GM19467 (cell line): ENCODE results near the gene ANKRD1.
"Not testable (repeated sequence)": the region's sequence is repeated elsewhere in the genome, so short reads cannot be mapped to it uniquely, and the experiment has no call there.

Source experiments
- ATAC-seq: cut with Tn5 transposase; IDR thresholded peaks from one replicate; pipeline ENCODE4 v1.9.1; 2021; ENCODE audit warnings: mild to moderate bottlenecking, moderate library complexity; ENCODE audit not compliant: unreplicated experiment

The ANKRD1 gene

GRCh38 chr10:90920986-90921666 is at the start of gene ANKRD1:
Gene ANKRD1 (minus strand): TSS chr10:90921087. CDS start chr10:90921027, 60 bp downstream.
- ATAC-seq, result no peak

- no peak for ATAC-seq
These were observed 49.2 kb upstream of the ANKRD1 start for GRCh38 chr10:90969947-90970673.

GRCh38 chr10:90969121-90969534 is 48.2 kb upstream of the ANKRD1 start:
- no peak for ATAC-seq

GRCh38 chr10:90968328-90969081 is 47.6 kb upstream of the ANKRD1 start:
- ATAC-seq, result no peak

GRCh38 chr10:90967865-90968264 is 47.0 kb upstream of the ANKRD1 start:
- ATAC-seq, result no peak

GRCh38 chr10:90966146-90966545 is 45.3 kb upstream of the ANKRD1 start:
- no peak for ATAC-seq

GRCh38 chr10:90965720-90966119 is 44.8 kb upstream of the ANKRD1 start:
- ATAC-seq, result no peak

- ATAC-seq, result no peak
These were observed 44.0 kb upstream of the ANKRD1 start for GRCh38 chr10:90964781-90965465.

- no peak for ATAC-seq
These were observed 42.4 kb upstream of the ANKRD1 start for GRCh38 chr10:90963331-90963730.

GRCh38 chr10:90960355-90960814 is 39.5 kb upstream of the ANKRD1 start:
- ATAC-seq, result no peak

GRCh38 chr10:90959826-90960225 is 38.9 kb upstream of the ANKRD1 start:
- ATAC-seq, result no peak

- no peak for ATAC-seq
These were observed 37.9 kb upstream of the ANKRD1 start for GRCh38 chr10:90958781-90959180.

- no peak for ATAC-seq
These were observed 26.4 kb upstream of the ANKRD1 start for GRCh38 chr10:90947030-90947960.

GRCh38 chr10:90945491-90946070 is 24.7 kb upstream of the ANKRD1 start:
- ATAC-seq, result no peak

- ATAC-seq, result no peak
These were observed 23.9 kb upstream of the ANKRD1 start for GRCh38 chr10:90944749-90945148.

GRCh38 chr10:90942980-90943379 is 22.1 kb upstream of the ANKRD1 start:
- ATAC-seq, result not testable (repeated sequence)

- ATAC-seq, result no peak
These were observed 18.8 kb upstream of the ANKRD1 start for GRCh38 chr10:90939648-90940047.

- ATAC-seq, result no peak
These were observed 18.2 kb upstream of the ANKRD1 start for GRCh38 chr10:90939116-90939515.

GRCh38 chr10:90937645-90938258 is 16.9 kb upstream of the ANKRD1 start:
- ATAC-seq, result no peak
